Effector memory CD8-positive, alpha-beta T cell (primary cell): ENCODE data around the gene PRR23B.

Experiments used
- ATAC-seq: fragments of 150-1000 bp; cut with Tn5 transposase; replicated peaks from 2 replicates; pipeline ENCODE4 v1.10.0; 2021; ENCODE audit warnings: mild to moderate bottlenecking, moderate library complexity
- DNase-seq, 3 experiments: peaks; one replicate each; pipeline ENCODE4 v3.0.0; 2021
- H3K27ac Mint-ChIP-seq, 2 donors: one replicate each; pipeline ENCODE4 v1.8.0; 2022; ENCODE audit warnings: mild to moderate bottlenecking in 2 of 2, mixed read lengths in 2 of 2, moderate library complexity in 2 of 2
- H3K27me3 Mint-ChIP-seq, 2 donors: one replicate each; pipeline ENCODE4 v1.8.0; 2022; ENCODE audit warnings: mixed read lengths in 2 of 2
- H3K36me3 Mint-ChIP-seq: one replicate; pipeline ENCODE4 v1.8.0; 2022; ENCODE audit warnings: mild to moderate bottlenecking, moderate library complexity, mixed read lengths; ENCODE audit not compliant: insufficient read depth
- H3K4me1 Mint-ChIP-seq, 2 donors: one replicate each; pipeline ENCODE4 v1.8.0; 2022; ENCODE audit warnings: low read depth in 2 of 2, mixed read lengths in 2 of 2
- H3K4me3 Mint-ChIP-seq, 2 donors: one replicate each; pipeline ENCODE4 v1.8.0; 2022; ENCODE audit warnings: mild to moderate bottlenecking in 2 of 2, mixed read lengths in 2 of 2, moderate library complexity in 2 of 2
- H3K9me3 Mint-ChIP-seq, 2 donors: one replicate each; pipeline ENCODE4 v1.8.0; 2022; ENCODE audit warnings: mixed read lengths in 2 of 2

Gene PRR23B

DNA sequence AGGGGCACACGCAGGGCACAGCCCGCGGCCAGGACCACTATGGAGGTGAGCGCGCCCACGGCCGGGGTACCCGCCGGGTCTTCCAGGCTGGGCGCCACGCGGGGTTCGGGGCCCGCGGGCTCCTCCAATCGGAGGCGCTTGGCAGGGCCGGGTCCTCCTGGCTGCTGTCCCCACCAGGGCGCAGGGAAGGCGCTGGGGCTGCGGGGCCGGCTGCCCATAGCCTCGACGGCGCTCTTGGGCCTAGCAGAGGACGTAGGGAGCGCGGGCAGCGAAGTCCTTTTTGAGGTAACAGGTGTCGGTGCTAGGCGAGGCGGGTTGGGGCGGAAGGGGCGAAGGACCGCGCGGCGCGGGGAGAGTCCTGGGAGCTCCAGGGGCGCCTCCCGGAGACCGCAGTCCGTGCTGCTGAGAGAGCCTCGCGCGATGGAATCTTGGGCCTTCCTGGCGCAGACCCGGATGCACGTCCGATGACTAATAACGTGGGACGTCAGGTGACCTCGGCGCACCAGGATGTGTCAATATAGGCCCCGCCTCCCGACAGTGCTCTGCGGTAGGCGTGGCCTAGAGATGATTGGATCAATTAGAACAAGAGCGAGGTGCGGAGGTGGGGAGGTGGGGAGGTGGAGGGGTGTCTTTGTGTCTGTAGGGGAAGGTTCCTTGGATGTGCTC lies 14.5 kb downstream of the PRR23B start, which contains the start of gene PRR23A:
PRR23A (minus strand) TSS at position 218 of the 666 bp plus-strand sequence; CDS start at position 218, 0 bp downstream.
- ATAC-seq, result no peak

GRCh38 chr3:139005356-139005993 lies 15.3 kb downstream of the PRR23B start:
- ATAC-seq (no peak), DNase-seq (no peak)
- Mint-ChIP-seq H3K4me3 (no peak overlapping the region), H3K9me3 (peaks cover 14 to 17% of the 10 kb centered on the region in 2 donors), H3K36me3 (no peaks in the 10 kb centered on the region), H3K4me1 (no peaks in the 10 kb centered on the region), H3K27ac (no peak overlapping the region), H3K27me3 (peaks cover 0 to 5% of the 10 kb centered on the region in 2 donors)

More for the DNA sequence above, 14.5 kb downstream of the PRR23B start, which contains the start of gene PRR23A:
- Mint-ChIP-seq H3K27ac (no peak within 1 kb of the TSS), H3K9me3 (peaks cover 11 to 12% of the 10 kb centered on the region in 2 donors), H3K4me1 (no peaks in the 10 kb centered on the region), H3K27me3 (peaks cover 4 to 5% of the 10 kb centered on the region in 2 donors), H3K4me3 (no peak within 1 kb of the TSS), H3K36me3 (no peaks in the 10 kb centered on the region)
- DNase-seq, result no peak

DNA sequence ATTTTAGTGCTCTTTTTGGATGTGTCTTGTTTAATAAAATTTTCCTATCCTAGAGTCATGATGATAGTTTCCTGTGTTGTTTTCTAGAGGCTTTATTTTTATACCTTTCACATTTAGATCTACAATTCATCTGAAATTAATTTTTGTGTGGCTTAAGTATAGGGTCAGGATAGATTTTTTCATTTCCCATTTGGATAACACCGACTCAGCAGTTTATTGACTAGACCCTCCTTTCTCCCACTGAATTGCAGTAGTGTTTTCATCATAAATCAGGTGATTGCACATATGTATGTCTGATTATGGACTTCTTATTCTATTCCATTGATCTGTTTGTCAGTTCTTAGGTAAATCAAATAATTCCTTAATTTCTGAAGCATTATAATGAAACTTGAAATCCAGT lies 25.0 kb downstream of the PRR23B start:
- no peak overlapping the region for H3K4me3 Mint-ChIP-seq
- H3K36me3 Mint-ChIP-seq, result no peaks in the 10 kb centered on the region
- DNase-seq (no peak), ATAC-seq (no peak)
- H3K27me3 Mint-ChIP-seq, result peaks cover 45 to 48% of the 10 kb centered on the region in 2 donors
- H3K9me3 Mint-ChIP-seq, result peaks cover 0 to under 1% of the 10 kb centered on the region in 2 donors
- no peaks in the 10 kb centered on the region for H3K4me1 Mint-ChIP-seq
- H3K27ac Mint-ChIP-seq, result no peak overlapping the region

DNA sequence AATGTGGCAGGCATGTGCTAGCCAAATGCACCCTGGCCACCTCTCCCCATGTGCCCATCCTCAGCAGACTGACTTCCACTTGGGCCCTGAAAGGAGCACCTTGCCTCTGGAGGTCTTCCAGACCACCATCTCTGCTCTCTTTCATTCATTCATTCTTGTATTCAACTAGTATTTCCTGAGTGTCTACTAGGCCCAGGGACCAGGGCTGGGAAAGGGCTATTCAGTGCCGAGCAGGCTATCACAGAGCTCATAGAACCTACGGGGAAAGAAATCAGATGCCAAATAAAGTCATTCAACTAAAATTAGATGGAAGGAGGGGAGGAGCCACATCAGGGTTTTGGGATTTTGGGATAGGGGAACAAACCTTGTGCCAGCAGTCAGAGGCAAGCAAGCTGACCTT lies 33.5 kb downstream of the PRR23B start:
- no peak for DNase-seq
- no peak for ATAC-seq
- Mint-ChIP-seq H3K4me3 (no peak overlapping the region), H3K4me1 (no peaks in the 10 kb centered on the region), H3K27ac (no peak overlapping the region), H3K36me3 (no peaks in the 10 kb centered on the region), H3K27me3 (peaks cover 12 to 54% of the 10 kb centered on the region in 2 donors), H3K9me3 (no peaks in the 10 kb centered on the region)

DNA sequence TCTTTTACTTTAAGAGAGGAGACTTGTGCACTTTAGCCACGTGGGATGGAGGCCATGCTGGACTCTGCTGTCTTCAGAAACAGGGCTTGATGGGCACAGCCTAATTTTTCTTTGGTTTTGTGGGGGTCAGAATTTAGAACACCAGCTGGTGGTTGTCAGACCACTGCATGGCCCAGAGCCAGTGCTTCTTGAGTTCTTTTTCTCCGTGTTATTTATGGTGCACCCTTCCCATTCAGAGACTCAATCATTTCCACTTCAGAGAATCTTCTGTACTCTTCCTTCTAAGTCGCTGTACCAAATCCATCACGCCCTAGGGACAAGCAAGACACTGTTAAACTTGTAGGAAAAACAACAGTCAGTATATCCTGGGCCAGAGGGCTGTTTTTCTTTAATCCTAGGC lies 34.8 kb downstream of the PRR23B start:
- H3K27me3 Mint-ChIP-seq, result peaks cover 7 to 47% of the 10 kb centered on the region in 2 donors
- H3K27ac Mint-ChIP-seq, result no peak overlapping the region
- no peak overlapping the region for H3K4me3 Mint-ChIP-seq
- ATAC-seq (no peak), DNase-seq (no peak)
- no peaks in the 10 kb centered on the region for H3K4me1 Mint-ChIP-seq
- H3K9me3 Mint-ChIP-seq, result no peaks in the 10 kb centered on the region
- H3K36me3 Mint-ChIP-seq, result no peaks in the 10 kb centered on the region

DNA sequence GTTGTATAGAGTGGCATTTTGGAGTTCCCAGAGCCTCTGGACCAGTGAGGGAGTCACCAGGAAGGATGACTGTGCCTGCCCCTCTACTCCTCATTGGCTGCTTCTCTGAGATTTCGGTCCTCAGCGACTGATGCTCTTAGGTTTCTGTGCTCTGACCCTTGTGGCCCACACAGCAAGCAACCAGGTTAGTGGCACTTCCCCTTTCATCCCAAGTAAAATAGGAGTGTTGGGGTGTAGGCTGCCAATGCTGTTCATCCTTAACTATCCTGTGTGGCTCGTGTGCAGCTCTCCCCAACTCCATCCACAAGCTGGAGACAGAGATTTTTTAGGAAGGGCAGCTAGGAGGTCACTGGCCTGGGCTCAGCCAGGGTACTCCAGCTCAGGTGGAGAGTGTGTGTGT lies 35.9 kb downstream of the PRR23B start:
- Mint-ChIP-seq H3K27ac (no peak overlapping the region), H3K36me3 (no peaks in the 10 kb centered on the region), H3K4me3 (no peak overlapping the region), H3K4me1 (no peaks in the 10 kb centered on the region), H3K9me3 (no peaks in the 10 kb centered on the region), H3K27me3 (peaks cover 5 to 47% of the 10 kb centered on the region in 2 donors)
- no peak for DNase-seq
- ATAC-seq, result no peak

DNA sequence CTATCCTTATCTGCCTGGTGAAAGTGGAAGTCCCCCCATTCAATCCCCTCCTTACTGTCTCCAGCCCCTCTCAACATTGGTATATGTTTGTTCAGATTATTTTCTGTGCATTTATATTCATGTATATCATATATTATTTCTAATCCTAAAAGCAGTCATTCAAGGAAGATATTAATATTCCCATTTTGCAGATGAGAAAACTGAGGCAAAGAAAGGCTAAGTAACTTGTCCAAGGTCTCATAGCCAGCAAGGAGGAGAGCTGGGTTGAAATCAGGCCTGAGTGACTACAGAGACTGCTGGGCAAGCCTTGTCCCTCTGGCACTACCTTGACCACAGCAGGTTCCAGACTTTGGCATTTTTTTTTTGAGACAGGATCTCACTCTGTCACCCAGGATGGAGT lies 44.7 kb downstream of the PRR23B start:
- no peak overlapping the region for H3K4me3 Mint-ChIP-seq
- H3K4me1 Mint-ChIP-seq, result no peaks in the 10 kb centered on the region
- H3K36me3 Mint-ChIP-seq, result peaks cover 7% of the 10 kb centered on the region
- ATAC-seq, result no peak
- no peak overlapping the region for H3K27ac Mint-ChIP-seq
- H3K9me3 Mint-ChIP-seq, result no peaks in the 10 kb centered on the region
- peaks cover 8 to 38% of the 10 kb centered on the region in 2 donors for H3K27me3 Mint-ChIP-seq
- no peak for DNase-seq

GRCh38 chr3:138975351-138975750 lies 45.4 kb downstream of the PRR23B start:
- Mint-ChIP-seq H3K4me1 (no peaks in the 10 kb centered on the region), H3K36me3 (peaks cover 7% of the 10 kb centered on the region), H3K27ac (no peak overlapping the region), H3K4me3 (no peak overlapping the region), H3K27me3 (peaks cover 11 to 45% of the 10 kb centered on the region in 2 donors), H3K9me3 (no peaks in the 10 kb centered on the region)
- ATAC-seq, result no peak
- no peak for DNase-seq

DNA sequence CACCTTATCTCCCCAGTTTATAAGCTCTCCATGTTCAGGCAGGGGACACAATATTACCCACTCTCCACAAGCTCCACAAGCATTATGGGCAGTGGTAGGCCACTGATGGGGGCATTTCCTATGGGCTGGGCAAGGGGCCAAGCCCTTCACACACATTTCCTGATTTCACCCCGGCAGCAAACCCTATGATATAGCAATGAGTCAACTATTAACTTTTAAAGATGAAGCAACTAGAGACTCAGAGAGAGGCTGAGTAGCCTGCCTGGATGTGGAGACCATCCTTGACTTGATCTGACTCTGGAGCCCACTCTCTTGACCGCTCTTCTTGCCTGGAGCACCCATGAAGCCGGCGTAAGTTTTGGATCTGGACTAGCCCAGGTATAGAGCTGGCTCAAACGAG lies 46.3 kb downstream of the PRR23B start:
- H3K27ac Mint-ChIP-seq, result no peak overlapping the region
- H3K9me3 Mint-ChIP-seq, result no peaks in the 10 kb centered on the region
- DNase-seq (no peak), ATAC-seq (no peak)
- peaks cover 20 to 54% of the 10 kb centered on the region in 2 donors for H3K27me3 Mint-ChIP-seq
- no peaks in the 10 kb centered on the region for H3K4me1 Mint-ChIP-seq
- H3K36me3 Mint-ChIP-seq, result peaks cover 7% of the 10 kb centered on the region
- no peak overlapping the region for H3K4me3 Mint-ChIP-seq

DNA sequence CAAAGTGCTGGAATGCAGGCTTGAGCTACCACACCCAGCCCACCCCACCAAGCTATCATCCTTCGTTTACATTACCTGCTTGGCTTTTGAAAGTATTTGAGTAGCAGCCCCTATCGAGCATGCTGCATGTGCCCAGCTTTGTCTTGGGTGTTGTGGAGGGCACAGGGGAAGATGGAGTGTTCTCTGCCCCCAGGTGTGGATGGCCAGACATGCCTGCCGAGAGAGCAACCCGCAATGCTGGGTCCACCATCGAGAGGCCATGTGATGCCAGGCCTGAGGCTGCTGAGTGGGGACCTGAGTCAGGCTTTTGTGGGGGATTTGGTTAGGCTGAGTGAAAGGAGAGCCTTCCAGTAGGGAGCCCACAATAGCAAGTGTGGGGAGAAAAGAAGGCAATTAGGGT lies 47.8 kb downstream of the PRR23B start:
- Mint-ChIP-seq H3K27ac (no peak overlapping the region), H3K36me3 (peaks cover 7% of the 10 kb centered on the region), H3K4me3 (no peak overlapping the region), H3K9me3 (no peaks in the 10 kb centered on the region), H3K4me1 (no peaks in the 10 kb centered on the region), H3K27me3 (peaks cover 30 to 49% of the 10 kb centered on the region in 2 donors)
- DNase-seq, result no peak
- ATAC-seq, result no peak

DNA sequence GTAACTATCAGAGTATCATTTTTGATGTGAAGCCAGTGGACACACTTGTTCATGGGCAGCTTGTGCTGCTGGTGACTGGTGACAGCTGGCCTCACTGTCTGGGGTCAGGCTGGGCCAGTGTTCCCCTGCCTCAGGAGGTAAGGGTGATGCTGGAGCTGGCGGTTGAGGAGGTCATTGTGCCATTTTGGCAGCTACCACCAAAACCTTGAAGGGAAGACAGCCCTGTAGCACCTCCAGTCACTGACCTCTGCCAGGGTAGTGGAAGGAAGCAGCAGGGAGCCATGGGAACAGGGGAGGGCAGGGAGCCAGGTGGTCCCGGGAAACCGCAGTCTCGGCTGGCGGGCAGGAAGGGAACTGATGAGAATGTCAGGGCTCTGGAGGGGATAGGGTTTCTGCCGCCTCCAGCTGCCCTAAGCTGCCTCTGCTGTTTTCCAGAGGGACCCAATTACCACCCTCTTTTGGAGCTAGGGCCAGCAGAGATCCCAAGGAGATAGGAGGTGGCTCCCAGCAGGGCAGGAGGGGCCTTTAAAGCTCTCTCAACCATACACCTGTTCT lies 48.9 kb downstream of the PRR23B start:
- Mint-ChIP-seq H3K27me3 (peaks cover 35 to 51% of the 10 kb centered on the region in 2 donors), H3K9me3 (no peaks in the 10 kb centered on the region), H3K4me1 (no peaks in the 10 kb centered on the region), H3K36me3 (peaks cover 6% of the 10 kb centered on the region), H3K4me3 (no peak overlapping the region), H3K27ac (no peak overlapping the region)
- no peak for DNase-seq
- no peak for ATAC-seq
